ENCODE data around the gene FGF12.

- TF ChIP-seq CTCF (IDR thresholded peaks at IDR 0.05) (no peak), POLR2AphosphoS5 (IDR thresholded peaks at IDR 0.05; ENCODE audit: low read depth, low read length) (no peak)
Observed at GRCh38 chr3:192641919-192642318, 85.4 kb downstream of the FGF12 start.

Measured in Panc1 (cell line).